Left renal cortex interstitium (tissue), 4 donors: ENCODE results near the gene DIRAS1. TPM values are rescaled to one million over a fixed set of nuclear protein-coding genes. Genes with fewer than 3 reads are reported as not detected.

Experiments used
- DNase-seq, 4 donors: peaks; one replicate each; pipeline ENCODE4 v3.0.0-alpha.2; 2013; ENCODE audit warnings: low read depth in 4 of 4, low spot score in 2 of 4, missing footprints in 1 of 4
- polyA plus RNA-seq, 4 donors: library from polyadenylated mRNA; unstranded; fragments of 120-200 nt; gene quantifications; one replicate each; pipeline ENCODE4 v1.2.1, GENCODE V29; 2013; ENCODE audit not compliant: insufficient read length in 4 of 4

The DIRAS1 gene
- polyA plus RNA-seq, 4 donors = 2.5 to 5.0 (median 3.4) TPM

- DNase-seq = no peak
Observed at GRCh38 chr19:2756477-2756876, 35.3 kb upstream of the DIRAS1 start.

DNA sequence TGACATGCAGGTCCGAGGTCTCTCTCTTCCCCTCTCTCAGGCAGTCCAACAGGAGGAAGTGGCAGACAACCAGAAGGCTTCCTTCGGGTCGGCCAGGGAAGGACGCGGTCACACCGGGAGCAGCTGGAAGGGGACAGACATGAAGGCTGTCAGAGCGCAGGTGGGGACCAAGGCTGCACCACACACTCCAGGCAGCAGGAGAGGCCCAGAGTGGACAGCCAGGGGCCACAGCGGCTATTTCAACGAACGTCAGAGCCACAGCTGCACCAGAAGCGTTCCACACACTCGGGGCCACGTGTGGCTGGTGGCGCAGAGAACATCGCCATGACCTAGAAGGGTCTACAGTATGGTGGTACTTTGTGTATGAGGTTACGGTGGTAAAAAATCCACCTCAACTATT lies 34.6 kb upstream of the DIRAS1 start:
- no peak for DNase-seq

- no peak for DNase-seq
Observed at GRCh38 chr19:2755448-2755705, 34.2 kb upstream of the DIRAS1 start.

- no peak for DNase-seq
Observed at GRCh38 chr19:2754659-2755447, 33.7 kb upstream of the DIRAS1 start.

GRCh38 chr19:2751438-2751830 lies 30.3 kb upstream of the DIRAS1 start:
- no peak for DNase-seq

- no peak for DNase-seq
Observed at GRCh38 chr19:2750808-2751437, 29.8 kb upstream of the DIRAS1 start.

- DNase-seq = no peak
Observed at GRCh38 chr19:2747349-2747748, 26.2 kb upstream of the DIRAS1 start.

- no peak for DNase-seq
Observed at GRCh38 chr19:2744113-2744512, 22.9 kb upstream of the DIRAS1 start.

- no peak for DNase-seq
Observed at GRCh38 chr19:2743099-2743498, 21.9 kb upstream of the DIRAS1 start.

GRCh38 chr19:2740314-2740656 lies 19.1 kb upstream of the DIRAS1 start:
- DNase-seq = no peak

GRCh38 chr19:2739602-2740313 lies 18.6 kb upstream of the DIRAS1 start, which contains the start of gene SLC39A3:
TSS of gene SLC39A3 (minus strand) at chr19:2740017. CDS start at chr19:2737257, 2,760 bp downstream.
- DNase-seq = peak; percentile 88 to 98 (median 95)

DNA sequence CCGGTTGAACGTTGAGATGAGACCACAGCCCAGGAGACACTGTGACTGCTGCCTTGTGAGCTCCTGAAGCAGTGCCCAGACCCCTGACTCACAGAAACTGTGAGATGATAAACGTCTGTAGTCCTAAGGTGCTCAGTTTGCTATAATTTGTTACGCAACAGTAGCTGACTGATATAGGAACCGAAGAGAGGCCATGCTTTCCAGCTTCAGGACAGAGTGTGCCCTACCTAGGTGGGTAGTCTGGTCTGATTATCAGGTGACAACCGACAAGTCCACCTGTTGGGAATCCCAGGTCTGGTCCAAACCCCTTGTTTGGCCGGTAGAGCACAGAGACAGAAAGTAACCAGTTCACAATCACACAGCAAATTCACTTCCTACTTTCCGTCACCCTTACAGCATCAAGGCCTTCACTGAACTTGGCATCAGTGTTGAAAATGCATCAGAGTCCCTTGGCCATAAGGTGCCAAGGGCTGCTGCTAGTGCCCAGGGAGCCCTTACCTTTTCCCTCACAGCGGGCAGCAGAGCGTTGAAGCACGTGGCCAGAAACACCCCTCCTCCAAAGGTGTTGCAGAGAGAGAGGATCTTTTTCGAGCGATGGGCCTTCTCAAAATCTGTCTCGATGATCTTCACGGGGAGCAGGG lies 15.5 kb upstream of the DIRAS1 start:
- no peak for DNase-seq

DNA sequence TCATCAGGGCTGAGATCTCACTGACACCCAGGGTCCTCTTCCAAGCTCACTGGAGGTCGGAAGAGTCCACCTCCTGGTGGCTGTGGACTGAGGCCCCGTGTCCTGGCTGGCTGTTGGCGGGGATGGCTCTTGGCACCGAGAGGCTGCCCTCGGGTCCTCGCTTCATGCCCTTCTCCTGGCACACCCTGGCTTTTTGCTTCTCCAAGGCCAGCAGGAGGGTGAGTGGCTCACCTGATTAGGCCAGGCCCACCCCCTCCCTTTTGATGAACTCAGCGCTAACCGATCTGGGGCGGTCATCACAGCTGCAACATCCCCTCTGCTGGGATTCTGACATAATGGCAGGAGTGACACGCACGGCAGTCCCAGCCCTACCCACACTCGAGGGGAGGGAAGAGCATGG lies 14.2 kb upstream of the DIRAS1 start:
- no peak for DNase-seq

GRCh38 chr19:2734589-2735288 lies 13.6 kb upstream of the DIRAS1 start:
- DNase-seq = no peak

- no peak for DNase-seq
Observed at GRCh38 chr19:2733930-2734588, 12.9 kb upstream of the DIRAS1 start.

- no peak for DNase-seq
Observed at GRCh38 chr19:2732883-2733282, 11.7 kb upstream of the DIRAS1 start.

- no peak for DNase-seq
Observed at GRCh38 chr19:2732157-2732725, 11.1 kb upstream of the DIRAS1 start.

DNA sequence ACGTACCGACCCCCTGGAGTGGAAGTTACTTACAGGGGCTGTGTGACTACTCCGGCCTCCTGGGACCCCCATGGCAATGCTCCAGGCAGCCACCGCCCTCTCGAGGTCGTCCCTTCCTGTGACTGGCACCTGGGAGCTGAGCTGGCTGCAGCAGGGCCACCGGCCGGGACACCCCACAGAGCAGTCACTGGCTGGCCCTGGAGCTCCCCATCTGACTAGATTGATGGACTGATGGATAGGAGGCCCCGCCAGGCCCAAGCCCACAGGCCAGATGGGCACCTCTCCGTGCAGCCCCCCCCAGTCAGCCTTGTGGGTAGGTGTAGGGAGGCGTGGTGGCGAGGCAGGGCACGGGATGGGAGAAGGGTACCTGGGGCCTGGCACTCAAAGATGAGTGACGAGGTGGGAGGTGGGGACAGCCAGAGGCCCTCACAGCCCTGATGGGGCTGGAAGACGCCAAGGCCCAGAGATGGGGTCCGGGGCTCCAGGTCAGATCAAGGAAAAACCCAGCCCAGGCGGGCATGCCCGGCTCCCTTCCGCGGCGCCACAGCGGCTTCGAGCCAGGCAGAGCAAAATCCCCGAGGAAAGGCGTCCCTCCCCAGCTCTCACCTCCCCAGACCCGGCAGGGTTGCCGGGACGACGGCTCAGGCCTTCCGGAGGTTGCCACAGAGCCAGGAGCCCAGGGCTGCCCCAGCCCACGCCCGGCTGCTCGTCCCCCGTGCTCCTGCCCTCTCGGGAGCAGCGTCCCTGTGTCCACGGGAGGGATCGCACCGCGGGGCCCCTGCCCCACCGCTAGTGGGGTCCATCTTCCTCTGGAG lies 10.2 kb upstream of the DIRAS1 start:
- DNase-seq = no peak
